T-helper 22 cell (primary cell): ENCODE results near the gene CD177.
"Not testable (repeated sequence)": the region's sequence is repeated elsewhere in the genome, so short reads cannot be mapped to it uniquely, and the experiment has no call there.

Experiments
- DNase-seq: peaks from one replicate; pipeline ENCODE4 v3.0.0-alpha.2; 2020; ENCODE audit warnings: low read depth

CD177 gene

DNA sequence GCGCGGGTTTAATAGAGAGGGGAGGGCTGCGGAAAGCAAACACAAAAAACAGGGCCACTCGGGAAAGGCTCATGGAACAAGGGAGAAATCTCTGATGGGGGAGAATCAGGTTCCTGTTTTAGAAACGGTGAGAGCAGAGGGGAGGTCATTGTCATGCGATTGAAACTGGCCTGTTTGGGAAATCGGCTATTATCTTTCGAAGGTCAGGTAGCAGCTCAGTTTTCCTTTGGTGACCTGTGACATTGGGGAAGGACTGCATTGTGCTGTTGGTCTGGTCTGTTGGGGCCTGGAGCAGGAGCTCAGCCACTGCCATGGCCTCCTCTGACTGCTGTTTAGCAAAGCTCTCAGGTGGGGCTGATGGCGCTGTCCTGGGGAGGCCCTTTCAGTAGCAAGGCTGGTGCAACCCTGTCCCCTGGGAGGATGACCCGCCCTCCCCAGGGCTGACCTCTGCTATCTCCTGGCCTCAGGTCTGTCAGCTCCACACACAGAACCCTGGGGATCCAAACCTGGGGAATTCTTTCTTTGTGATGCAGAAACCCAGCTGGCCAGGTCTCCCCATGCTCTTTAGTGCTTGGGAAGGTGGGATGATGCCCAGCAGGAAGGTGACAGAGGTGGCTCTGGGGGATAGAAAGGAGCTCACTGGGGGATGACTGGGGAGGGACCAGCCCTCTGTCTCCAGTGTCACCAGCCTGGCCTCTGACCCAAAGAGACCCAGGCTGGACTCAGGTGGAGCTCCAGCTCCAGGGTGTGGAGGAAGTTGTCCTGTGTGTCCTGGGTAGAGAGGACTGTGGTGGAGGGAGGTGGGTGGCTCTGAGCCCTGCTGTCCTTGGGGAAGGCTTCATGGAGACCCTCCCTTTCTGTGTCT is 21.2 kb upstream of the CD177 start:
- no peak for DNase-seq

DNA sequence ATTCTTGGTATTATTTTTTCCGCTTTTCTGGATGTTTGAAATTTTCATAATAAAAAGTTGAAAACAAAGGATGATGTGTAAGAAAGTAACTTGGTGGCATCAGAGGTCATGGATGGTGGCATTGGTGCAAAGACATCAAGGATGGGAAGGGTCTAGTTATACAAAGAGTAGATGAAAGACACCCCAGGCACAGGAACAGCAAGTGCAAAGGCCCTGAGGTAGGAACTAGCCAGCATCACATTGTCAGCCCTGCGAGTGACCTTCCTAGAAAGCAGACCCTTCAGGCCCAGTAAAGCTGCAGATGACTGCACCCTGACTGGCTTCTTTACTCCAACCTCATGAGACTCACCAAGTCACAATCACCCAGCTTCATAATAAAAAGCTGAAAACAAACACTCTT is 17.0 kb upstream of the CD177 start:
- DNase-seq, result not testable (repeated sequence)

DNA sequence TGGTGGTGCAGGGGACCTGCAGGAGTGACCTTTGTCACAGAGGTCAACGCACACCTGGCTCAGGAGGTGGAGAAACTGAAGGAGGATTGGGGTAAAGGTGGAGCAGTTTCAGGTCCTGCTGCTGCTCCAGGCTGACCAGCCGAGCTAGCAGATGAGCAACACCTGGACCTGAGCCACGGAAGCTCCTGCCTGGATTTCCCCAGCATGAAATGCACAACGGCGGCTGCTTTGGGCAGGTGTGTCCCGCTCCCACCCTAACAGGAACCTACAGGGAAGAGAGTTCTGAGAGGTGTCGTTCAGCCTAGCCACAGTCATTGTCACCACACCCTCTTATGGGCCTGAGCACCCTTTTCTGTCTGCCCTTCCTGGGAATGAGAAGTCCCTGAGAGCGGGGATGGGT is 15.7 kb upstream of the CD177 start:
- no peak for DNase-seq

DNA sequence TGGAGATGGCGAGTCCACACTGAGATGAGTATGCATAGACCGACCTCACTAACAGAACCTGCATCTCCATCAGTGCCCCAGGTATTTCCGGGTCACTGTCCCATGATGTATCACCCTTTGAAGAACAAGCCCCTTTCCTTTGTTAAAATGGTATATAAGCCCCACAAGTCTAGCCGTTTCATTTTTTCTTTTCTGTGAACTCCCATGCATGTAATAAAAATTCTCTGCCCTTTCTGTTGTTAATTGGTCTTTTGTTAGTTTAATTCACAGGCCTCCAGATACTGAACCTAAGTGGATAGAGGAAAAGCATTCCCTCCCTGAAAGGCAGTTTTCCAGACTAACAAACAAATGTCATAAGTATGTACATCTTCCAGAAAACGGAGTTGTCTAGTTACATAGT is 15.0 kb upstream of the CD177 start:
- no peak for DNase-seq

DNA sequence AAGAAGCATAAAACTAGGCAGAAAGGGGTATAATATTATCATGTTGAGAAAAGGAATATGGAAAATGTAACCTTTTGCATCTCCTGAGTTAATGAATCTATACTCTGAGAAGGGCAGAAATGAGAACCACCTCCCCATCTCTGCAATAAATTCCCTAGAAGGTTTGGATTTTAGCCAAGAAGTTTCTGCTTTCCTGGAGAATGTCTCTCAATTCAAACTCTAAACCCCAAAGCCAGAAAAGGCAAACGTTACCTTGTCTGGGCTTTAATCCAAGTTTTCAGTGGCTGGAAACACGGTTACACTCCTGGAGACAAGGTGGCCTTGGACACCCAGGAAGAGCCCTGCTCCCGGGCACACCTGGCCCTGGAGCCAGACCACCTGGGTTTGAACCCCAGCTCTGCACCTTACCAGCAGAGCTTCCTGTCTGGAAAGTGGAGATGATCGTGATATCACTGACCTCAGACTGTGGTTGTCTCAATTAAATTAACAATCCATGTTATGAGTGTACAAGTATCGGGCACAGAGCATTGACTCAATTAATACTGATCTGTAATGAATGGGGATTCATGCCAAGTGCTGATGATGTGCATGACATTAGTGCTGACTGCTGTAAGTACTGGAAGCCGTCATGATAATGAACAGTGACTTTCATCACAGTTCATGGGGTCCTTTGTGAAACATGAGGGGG is 14.1 kb upstream of the CD177 start:
- not testable (repeated sequence) for DNase-seq

DNA sequence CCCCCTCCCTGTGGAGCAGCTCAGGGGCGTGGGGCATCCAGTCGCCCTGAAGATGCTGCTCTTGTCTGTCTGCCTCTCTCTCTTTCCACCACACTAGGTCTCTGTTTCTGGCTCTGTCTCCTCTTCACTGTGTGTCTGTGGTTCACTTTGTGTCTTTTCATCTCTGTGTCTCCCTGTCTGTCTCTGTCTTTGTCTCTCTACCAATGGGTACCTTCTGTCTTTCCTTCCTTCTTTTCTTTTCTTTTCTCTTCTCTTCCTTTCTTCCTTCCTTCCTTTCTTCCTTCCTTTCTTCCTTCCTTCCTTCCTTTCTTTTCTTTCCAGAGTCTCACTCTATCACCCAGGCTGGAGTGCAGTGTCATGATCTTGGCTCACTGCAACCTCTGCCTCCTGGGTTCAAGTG is 13.4 kb upstream of the CD177 start:
- not testable (repeated sequence) for DNase-seq

DNA sequence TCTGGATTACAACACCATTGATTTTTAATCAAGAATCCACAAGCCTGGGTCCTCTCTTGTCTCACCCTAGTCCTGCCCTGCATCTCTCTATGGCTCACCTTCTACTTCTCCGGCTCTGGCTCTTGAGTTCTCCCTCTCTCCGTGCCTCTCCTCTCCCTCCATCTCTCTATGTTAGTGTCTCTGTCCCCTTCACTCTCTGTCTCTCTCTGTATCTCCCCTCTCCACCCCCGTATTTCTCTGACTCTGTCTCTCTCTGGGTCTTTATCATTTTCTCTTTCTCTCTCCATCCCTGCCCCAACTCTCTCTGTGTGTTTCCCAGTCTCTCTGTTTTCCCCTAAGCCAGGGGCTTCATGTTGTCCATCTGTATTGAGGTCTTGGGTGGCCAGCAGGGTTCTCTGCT is 12.4 kb upstream of the CD177 start:
- not testable (repeated sequence) for DNase-seq

DNA sequence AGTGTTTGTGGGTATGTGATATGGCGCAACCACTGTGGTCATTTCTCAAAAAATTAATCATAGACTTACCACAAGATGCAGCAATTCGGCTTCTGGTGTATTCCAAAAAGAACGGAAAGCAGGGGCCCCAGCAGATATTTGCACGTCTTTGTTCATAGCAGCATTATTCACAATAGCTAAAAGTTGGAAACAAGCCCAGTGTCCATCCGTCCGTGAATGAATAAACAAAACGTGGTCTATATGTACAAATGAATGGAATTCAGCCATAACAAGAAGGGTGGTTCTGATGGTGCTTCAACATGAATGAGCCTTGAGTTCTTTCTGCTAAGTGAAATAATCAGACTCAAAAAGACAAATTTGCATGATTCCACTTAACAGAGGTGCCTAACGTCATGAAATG is 11.4 kb upstream of the CD177 start:
- DNase-seq, result not testable (repeated sequence)

DNA sequence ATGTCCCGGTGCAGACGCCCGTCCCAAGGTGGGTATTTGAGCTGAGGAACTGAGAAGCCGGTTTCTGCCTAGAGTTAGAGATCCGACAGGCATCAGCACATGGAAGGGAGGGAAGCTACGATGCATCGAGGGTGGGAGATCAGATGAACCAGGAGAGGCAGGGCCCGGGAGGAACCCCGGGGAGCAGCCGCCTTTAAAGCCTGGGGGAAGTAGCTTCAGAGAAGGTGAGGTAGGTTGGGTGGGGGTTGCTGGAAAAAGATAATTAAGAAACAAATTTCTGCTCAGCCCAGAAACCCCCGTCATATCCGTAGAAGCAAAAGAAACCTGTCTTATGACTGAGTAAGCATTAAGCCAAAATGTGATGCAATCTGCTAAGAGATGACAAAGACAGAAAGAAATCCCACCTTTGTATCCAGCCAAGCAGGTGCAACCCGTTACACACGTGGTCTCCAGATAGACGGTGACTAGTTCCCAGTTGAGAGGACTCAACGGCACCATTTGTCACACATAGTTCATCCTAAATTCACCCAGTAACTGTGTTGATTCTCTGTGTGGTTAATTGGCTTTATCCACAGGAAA is 9.1 kb upstream of the CD177 start:
- DNase-seq, result not testable (repeated sequence)

DNA sequence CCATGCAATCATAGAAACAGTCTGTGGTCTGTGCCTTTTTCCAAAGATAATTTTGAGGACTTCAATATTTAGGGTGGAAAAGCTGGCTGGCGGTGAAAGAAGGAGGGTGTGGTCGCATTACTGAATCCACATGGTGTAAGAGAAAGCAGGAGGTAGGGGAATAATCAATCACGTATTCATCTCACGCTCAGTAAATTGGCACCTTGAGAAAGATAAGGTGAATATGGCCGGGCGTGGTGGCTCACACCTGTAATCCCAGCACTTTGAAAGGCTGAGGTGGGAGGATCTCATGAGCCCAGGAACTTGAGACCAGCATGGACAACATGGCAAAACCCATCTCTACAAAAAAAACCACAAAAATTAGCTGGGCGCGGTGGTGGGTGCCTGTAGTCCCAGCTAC is 3.7 kb upstream of the CD177 start:
- DNase-seq, result not testable (repeated sequence)

DNA sequence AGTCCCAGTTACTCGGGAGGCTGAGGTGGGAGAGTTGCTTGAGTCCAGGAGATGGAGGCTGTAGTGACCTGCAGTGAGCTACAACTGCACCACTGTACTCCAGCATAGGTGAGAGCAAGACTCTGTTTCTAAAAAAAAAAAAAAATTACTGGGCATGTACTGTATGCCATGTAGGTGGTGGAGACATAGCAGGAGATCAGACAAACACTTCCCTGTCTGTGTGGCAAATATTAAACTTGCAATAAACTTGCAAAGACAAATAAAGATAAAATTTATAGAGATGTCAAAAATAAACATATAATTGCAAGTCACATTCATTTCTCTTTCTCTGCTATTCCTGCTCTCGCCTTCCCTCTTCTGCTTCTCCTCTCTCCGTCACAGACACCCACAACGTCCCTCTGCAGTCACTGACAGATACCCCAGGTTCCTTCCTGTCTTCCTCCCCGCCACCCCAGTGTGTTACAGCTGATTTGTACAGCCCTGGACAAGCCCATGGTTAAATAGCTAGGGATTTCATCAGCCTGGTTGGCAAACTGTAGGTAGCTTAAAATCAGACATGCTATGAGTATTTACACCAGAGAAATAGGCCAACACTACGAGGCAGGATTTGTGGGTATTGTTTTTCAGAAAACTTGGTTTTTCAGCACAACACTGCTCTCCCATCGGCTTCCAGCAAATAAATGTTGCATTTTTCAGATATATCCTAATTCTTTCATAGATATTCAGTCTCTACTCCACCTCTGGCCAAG is 1.3 kb upstream of the CD177 start:
- DNase-seq, result no peak

DNA sequence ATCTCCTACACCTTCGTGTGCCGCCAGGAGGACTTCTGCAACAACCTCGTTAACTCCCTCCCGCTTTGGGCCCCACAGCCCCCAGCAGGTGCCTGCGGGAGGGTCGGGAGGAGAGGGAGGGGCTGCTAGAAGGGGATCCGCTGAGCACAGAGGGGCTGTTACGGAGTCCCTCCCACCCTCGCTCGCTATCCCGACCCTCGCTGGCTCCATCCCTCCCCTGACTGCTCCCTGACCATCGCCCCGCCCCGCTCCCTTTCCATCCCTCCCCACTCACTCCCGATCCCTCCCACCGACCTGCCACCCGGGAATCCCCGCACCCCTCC is 780 bp downstream of the CD177 start:
- no peak for DNase-seq

DNA sequence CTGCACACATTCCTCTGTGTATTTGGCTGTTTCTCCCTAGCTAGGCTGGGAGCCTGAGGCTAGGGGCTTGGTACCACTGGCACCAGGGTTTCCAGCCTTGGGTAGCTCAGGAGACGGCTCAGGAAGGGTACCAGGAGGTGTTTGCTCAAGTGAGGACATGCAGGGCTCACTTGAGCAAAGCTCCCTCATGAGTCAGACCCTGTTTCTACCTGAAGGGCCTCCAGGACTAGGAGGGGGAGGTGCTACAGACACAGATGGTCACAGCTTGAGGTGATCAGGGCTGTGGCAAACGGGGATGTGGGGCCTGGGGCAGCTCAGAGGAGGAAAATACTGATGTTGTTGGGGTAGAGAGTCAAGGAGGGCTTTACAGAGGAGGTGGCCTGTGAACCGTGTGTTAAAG is 3.3 kb downstream of the CD177 start:
- not testable (repeated sequence) for DNase-seq

DNA sequence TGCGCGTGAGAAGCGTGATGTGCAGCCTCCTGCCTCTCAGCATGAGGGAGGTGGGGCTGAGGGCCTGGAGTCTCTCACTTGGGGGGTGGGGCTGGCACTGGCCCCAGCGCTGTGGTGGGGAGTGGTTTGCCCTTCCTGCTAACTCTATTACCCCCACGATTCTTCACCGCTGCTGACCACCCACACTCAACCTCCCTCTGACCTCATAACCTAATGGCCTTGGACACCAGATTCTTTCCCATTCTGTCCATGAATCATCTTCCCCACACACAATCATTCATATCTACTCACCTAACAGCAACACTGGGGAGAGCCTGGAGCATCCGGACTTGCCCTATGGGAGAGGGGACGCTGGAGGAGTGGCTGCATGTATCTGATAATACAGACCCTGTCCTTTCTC is 8.7 kb downstream of the CD177 start:
- DNase-seq, result no peak

DNA sequence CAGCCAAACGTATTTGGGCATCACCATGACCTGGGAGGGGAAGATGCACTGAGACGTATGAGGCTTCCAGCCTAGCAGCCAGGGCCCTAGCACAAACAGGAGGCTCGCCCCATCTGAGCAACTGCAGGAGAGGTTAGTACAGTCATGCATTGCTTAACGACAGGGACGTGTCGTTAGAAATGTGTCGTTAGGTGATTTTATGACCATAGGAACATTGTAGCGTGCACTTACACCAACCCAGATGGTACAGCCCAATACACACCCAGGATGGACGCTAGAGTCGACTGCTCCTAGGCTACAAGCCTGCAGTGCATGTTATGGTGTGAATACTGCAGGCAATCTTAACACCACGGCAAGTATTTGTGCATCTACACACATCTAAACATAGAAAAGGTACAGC is 9.3 kb downstream of the CD177 start:
- DNase-seq, result no peak

DNA sequence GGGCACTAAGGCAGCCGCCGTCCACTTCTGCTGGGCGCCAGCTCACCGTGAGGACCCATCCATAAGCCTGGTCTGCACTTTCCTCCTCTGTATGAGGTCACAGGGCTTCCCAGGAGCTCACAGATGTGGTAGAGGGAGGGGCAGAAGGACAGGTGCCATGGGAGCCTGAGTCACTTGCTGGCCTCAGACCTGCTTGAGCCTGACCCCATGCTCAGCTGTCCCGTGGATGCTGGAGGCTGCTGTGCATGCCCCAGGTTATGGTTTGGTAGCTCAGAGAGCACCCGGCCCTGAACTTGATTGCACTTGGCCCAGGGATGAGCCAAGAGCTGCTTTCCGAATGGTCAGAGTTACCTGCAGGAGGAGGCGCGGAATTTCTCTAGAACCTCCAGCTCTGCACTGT is 12.2 kb downstream of the CD177 start:
- not testable (repeated sequence) for DNase-seq

DNA sequence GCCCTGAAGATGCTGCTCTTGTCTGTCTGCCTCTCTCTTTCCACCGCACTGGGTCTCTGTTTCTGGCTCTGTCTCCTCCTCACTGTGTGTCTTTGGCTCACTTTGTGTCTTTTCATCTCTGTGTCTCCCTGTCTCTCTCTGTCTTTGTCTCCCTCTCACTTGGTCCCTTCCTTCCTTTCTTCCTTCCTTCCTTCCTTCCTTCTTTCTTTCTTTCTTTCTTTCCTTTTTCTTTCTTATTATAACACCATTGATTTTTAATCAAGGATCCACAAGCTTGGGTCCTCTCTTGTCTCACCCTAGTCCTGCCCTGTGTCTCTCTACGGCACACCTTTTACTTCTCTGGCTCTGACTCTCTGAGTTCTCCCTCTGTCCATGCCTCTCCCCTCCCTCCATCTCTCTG is 14.3 kb downstream of the CD177 start:
- no peak for DNase-seq

DNA sequence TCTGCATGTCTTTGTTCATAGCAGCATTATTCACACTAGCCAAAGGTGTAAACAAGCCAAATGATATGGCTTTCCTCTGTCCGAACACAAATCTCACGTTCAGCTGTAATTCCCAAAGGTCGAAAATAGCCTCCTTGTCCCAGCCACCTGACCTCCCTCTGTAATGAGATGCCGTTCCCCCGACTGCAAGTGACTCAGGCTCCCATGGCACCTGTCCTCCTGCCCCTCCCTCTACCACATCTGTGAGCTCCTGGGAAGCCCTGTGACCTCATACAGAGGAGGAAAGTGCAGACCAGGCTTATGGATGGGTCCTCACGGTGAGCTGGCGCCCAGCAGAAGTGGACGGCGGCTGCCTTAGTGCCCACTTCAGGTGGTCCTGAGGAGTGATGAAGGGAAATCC is 15.4 kb downstream of the CD177 start:
- not testable (repeated sequence) for DNase-seq

DNA sequence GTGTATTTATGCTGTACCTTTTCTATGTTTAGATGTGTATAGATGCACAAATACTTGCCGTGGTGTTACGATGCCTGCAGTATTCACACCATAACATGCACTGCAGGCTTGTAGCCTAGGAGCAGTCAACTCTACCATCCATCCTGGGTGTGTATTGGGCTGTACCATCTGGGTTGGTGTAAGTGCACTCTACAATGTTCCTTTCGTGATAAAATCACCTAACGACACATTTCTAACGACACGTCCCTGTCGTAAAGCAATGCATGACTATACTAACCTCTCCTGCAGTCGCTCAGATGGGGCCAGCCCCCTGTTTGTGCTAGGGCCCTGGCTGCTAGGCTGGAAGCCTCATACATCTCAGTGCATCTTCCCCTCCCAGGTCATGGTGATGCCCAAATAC is 18.4 kb downstream of the CD177 start:
- no peak for DNase-seq

DNA sequence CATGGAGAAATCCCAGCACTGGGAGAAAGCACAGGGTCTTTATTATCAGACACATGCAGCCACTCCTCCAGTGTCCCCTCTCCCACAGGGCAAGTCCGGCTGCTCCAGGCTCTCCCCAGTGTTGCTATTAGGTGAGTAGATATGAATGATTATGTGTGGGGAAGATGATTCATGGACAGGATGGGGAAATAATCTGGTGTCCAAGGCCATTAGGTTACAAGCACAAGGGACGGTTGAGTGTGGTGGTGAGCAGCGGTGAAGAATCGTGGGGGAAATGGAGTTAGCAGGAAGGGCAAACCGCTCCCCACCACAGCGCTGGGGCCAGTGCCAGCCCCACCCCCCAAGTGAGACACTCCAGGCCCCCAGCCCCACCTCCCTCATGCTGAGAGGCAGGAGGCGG is 19.0 kb downstream of the CD177 start:
- DNase-seq, result no peak

DNA sequence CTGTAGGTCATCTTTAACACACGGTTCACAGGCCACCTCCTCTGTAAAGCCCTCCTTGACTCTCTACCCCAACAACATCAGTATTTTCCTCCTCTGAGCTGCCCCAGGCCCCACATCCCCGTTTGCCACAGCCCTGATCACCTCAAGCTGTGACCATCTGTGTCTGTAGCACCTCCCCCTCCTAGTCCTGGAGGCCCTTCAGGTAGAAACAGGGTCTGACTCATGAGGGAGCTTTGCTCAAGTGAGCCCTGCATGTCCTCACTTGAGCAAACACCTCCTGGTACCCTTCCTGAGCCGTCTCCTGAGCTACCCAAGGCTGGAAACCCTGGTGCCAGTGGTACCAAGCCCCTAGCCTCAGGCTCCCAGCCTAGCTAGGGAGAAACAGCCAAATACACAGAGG is 24.1 kb downstream of the CD177 start:
- not testable (repeated sequence) for DNase-seq

DNA sequence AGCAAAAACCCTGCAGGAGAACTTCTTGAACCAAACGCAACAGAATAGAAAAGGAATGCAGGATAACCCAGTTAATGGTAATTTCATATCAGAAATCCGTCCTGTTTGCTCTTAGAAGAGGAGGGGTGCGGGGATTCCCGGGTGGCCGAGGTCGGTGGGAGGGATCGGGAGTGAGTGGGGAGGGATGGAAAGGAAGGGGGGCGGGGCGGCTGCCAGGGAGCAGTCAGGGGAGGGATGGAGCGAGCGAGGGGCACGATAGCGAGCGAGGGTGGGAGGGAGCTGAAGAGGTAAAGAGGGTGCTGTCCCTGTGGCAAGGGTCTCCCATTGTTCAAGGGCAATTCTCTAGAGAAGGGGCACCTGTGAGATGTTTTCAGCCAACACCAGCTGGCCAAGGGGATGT is 26.5 kb downstream of the CD177 start:
- DNase-seq, result no peak
